OCI-LY7 (cell line): ENCODE data around the gene GGA2. TPM values are rescaled to one million over a fixed set of nuclear protein-coding genes. Genes with fewer than 3 reads are reported as not detected.

ENCODE experiments used
- BruUV-seq: library from RNA; stranded (reverse); fragments of 400-500 nt; replicated peaks from 2 replicates; lab custom pipeline; 2021; lab: Mats Ljungman, UMichigan
- CTCF ChIA-PET: fragments of 300-600 bp; sonication (Branson Sonifier 250); formaldehyde crosslinking; loops from one replicate; lab custom pipeline; 2022; ENCODE audit warnings: antibody characterized with exemption; ENCODE audit not compliant: unreplicated experiment; lab: Charles Lee
- POLR2A ChIA-PET: fragments of 300-600 bp; sonication (Branson Sonifier 250); formaldehyde crosslinking; loops from one replicate; lab custom pipeline; 2022; ENCODE audit warnings: antibody characterized with exemption; lab: Charles Lee
- DNase-seq: peaks from one replicate; pipeline ENCODE4 v3.0.0-alpha.2; 2015; ENCODE audit warnings: low spot score
- H2AFZ ChIP-seq: fragments of 200-600 bp; sonication (generic), shearing (Covaris generic); 2 replicates; pipeline ENCODE4 v1.6.1; 2014; ENCODE audit warnings: mild to moderate bottlenecking, antibody characterized with exemption, low read length, moderate library complexity
- H3K27ac ChIP-seq: fragments of 200-600 bp; sonication (generic); 2 replicates; pipeline ENCODE4 v1.5.1; 2014; ENCODE audit warnings: mixed run types, low read depth, mild to moderate bottlenecking, moderate library complexity, low read length, inconsistent platforms; ENCODE audit not compliant: poor library complexity, severe bottlenecking
- H3K36me3 ChIP-seq: fragments of 200-600 bp; sonication (generic); 2 replicates; pipeline ENCODE4 v1.6.1; 2014; ENCODE audit warnings: mild to moderate bottlenecking, antibody characterized with exemption, low read length, moderate library complexity, mixed read lengths; ENCODE audit not compliant: insufficient read depth
- H3K4me1 ChIP-seq: fragments of 200-600 bp; sonication (generic); 2 replicates; pipeline ENCODE4 v1.5.1; 2014; ENCODE audit warnings: mild to moderate bottlenecking, low read length; ENCODE audit not compliant: insufficient read depth, poor library complexity, severe bottlenecking
- H3K4me2 ChIP-seq: fragments of 200-600 bp; sonication (generic); 2 replicates; pipeline ENCODE4 v1.6.1; 2014; ENCODE audit warnings: mild to moderate bottlenecking, low read length
- H3K4me3 ChIP-seq: fragments of 200-600 bp; sonication (generic); 2 replicates; pipeline ENCODE4 v1.5.1; 2014; ENCODE audit warnings: mild to moderate bottlenecking, low read depth, low read length; ENCODE audit not compliant: poor library complexity, severe bottlenecking
- H3K79me2 ChIP-seq: fragments of 200-600 bp; sonication (generic); 2 replicates; pipeline ENCODE4 v1.6.1; 2016; ENCODE audit warnings: low read depth, mild to moderate bottlenecking, low read length, moderate library complexity, mixed read lengths; ENCODE audit not compliant: insufficient read depth
- H3K9me2 ChIP-seq: fragments of 200-600 bp; sonication (generic); 2 replicates; pipeline ENCODE4 v1.6.1; 2016; ENCODE audit warnings: mild to moderate bottlenecking, low read length, mixed read lengths; ENCODE audit not compliant: insufficient read depth
- H3K9me3 ChIP-seq: fragments of 200-600 bp; sonication (generic); 2 replicates; pipeline ENCODE4 v1.6.1; 2014; ENCODE audit warnings: mild to moderate bottlenecking, mixed run types, low read length, mixed read lengths
- H4K20me1 ChIP-seq: fragments of 200-600 bp; sonication (generic); 2 replicates; pipeline ENCODE4 v1.6.1; 2014; ENCODE audit warnings: mild to moderate bottlenecking, antibody characterized with exemption, low read length, moderate library complexity, mixed read lengths; ENCODE audit not compliant: insufficient read depth
- CTCF ChIP-seq: fragments of 200-600 bp; sonication (generic); conservative IDR thresholded peaks from 2 replicates; pipeline ENCODE4 v1.5.1; 2014; ENCODE audit warnings: mild to moderate bottlenecking, antibody characterized with exemption, low read length, moderate library complexity, mixed read lengths
- EZH2phosphoT487 ChIP-seq: fragments of 200-600 bp; sonication (generic); IDR thresholded peaks from 2 replicates; pipeline ENCODE4 v1.6.1; 2018; ENCODE audit warnings: low read depth, borderline replicate concordance, mild to moderate bottlenecking, mixed run types, antibody characterized with exemption, low read length, moderate library complexity, mixed read lengths
- intact Hi-C: fragments of 100-400 bp; cut with micrococcal nuclease; formaldehyde crosslinking; loops from one replicate; pipeline ENCODE4 v1.10.0; 2022; ENCODE audit not compliant: unreplicated experiment
- total RNA-seq, 2 experiments: library from RNA; depleted of rRNA in 1 of 2; stranded (reverse); fragments of >200 nt in 1 of 2; shearing (Covaris generic) in 1 of 2; gene quantifications; 2 replicates each; pipeline ENCODE4 v1.2.3, GENCODE V29; 2014 to 2022

Gene GGA2
- total RNA-seq, 2 experiments from 2014 or later, result 213 to 580 TPM

GRCh38 chr16:23516366-23517137, 6.3 kb upstream of the GGA2 start:
- peak; percentile 95 for DNase-seq
- peaks cover 13% of the 10 kb centered on the region; the same call in 1 of the 2 replicates for H3K9me3 ChIP-seq
- H3K27ac ChIP-seq, result peak overlapping the region; percentile 100
- H3K9me2 ChIP-seq, result no peaks in the 10 kb centered on the region
- no peaks in the 10 kb centered on the region for H4K20me1 ChIP-seq
- H3K4me2 ChIP-seq, result peak overlapping the region; percentile 68
- intact Hi-C loops, result loop anchor here (10.0 kb wide), 1 partner anchor 348 kb away; no protein-coding TSS in a partner anchor
- peaks cover 97% of the 10 kb centered on the region for H3K4me1 ChIP-seq
- peaks cover 29% of the 10 kb centered on the region for H3K36me3 ChIP-seq
- H2AFZ ChIP-seq, result no peak overlapping the region
- ChIA-PET CTCF (interaction anchor here (0.9 kb wide), 1 partner anchor 80 kb away, joined by 3 read pairs; no protein-coding TSS in a partner anchor), POLR2A (interaction anchor here (1.2 to 4.6 kb wide), 2 partner anchors 10 to 38 kb away, joined by 3 to 31 read pairs; no protein-coding TSS in a partner anchor)
- no peaks in the 10 kb centered on the region; the same call in 1 of the 2 replicates for H3K79me2 ChIP-seq
- peak overlapping the region; percentile 39 for H3K4me3 ChIP-seq
- TF ChIP-seq EZH2phosphoT487, result no peak
- TF ChIP-seq CTCF, result no peak
- no TSS peak for BruUV-seq

- peak overlapping the region; percentile 100 for H3K27ac ChIP-seq
- H3K36me3 ChIP-seq, result peaks cover 23% of the 10 kb centered on the region
- peak overlapping the region; percentile 39 for H3K4me3 ChIP-seq
- intact Hi-C loops, result loop anchor here (10.0 kb wide), 1 partner anchor 349 kb away; no protein-coding TSS in a partner anchor
- H3K4me2 ChIP-seq, result peak overlapping the region; percentile 68
- ChIA-PET CTCF (interaction anchor here (0.9 kb wide), 1 partner anchor 81 kb away, joined by 3 read pairs; no protein-coding TSS in a partner anchor), POLR2A (interaction anchor here (0.5 to 4.6 kb wide), 4 partner anchors 9 to 19 kb away, joined by 3 to 31 read pairs (median 4); no protein-coding TSS in a partner anchor)
- H2AFZ ChIP-seq, result no peak overlapping the region
- peaks cover 13% of the 10 kb centered on the region; the same call in 1 of the 2 replicates for H3K9me3 ChIP-seq
- no peaks in the 10 kb centered on the region for H4K20me1 ChIP-seq
- peaks cover 97% of the 10 kb centered on the region for H3K4me1 ChIP-seq
- TF ChIP-seq EZH2phosphoT487, result no peak
- no peak for TF ChIP-seq CTCF
- no peaks in the 10 kb centered on the region for H3K9me2 ChIP-seq
- BruUV-seq, result no TSS peak
- no peak for DNase-seq
- no peaks in the 10 kb centered on the region; the same call in 1 of the 2 replicates for H3K79me2 ChIP-seq
Observed at GRCh38 chr16:23515881-23516280, 5.6 kb upstream of the GGA2 start.
